22Rv1 (cell line): ENCODE results near the gene HEPN1.
"Not testable (repeated sequence)": the region's sequence is repeated elsewhere in the genome, so short reads cannot be mapped to it uniquely, and the experiment has no call there.

Source experiments
- ZFX ChIP-seq: fragments of 450-650 bp; IDR thresholded peaks from 2 replicates; pipeline ENCODE4 v1.6.1; 2017; ENCODE audit warnings: antibody characterized with exemption, borderline replicate concordance
- TF ChIP-seq, protein P1 (sequence below): fragments of 450-650 bp; IDR thresholded peaks from 2 replicates; pipeline ENCODE4 v1.5.1; 2017; ENCODE audit warnings: mild to moderate bottlenecking

GRCh38 chr11:124968197-124968596 is 49.1 kb downstream of the HEPN1 start:
- TF ChIP-seq, protein P1, sequence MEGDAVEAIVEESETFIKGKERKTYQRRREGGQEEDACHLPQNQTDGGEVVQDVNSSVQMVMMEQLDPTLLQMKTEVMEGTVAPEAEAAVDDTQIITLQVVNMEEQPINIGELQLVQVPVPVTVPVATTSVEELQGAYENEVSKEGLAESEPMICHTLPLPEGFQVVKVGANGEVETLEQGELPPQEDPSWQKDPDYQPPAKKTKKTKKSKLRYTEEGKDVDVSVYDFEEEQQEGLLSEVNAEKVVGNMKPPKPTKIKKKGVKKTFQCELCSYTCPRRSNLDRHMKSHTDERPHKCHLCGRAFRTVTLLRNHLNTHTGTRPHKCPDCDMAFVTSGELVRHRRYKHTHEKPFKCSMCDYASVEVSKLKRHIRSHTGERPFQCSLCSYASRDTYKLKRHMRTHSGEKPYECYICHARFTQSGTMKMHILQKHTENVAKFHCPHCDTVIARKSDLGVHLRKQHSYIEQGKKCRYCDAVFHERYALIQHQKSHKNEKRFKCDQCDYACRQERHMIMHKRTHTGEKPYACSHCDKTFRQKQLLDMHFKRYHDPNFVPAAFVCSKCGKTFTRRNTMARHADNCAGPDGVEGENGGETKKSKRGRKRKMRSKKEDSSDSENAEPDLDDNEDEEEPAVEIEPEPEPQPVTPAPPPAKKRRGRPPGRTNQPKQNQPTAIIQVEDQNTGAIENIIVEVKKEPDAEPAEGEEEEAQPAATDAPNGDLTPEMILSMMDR = not testable (repeated sequence)
- not testable (repeated sequence) for TF ChIP-seq ZFX
